GM06990 (cell line): ENCODE data around the gene FAAP100.

Experiments
- DNase-seq: peaks from one replicate; pipeline ENCODE4 v3.0.0-alpha.2; 2011; ENCODE audit not compliant: insufficient read length; ENCODE audit errors: extremely low read depth
- H3K27me3 ChIP-seq: replicated peaks from 2 replicates; pipeline ENCODE4 v1.6.0; 2011; ENCODE audit warnings: low read length; ENCODE audit not compliant: control insufficient read depth, insufficient read depth
- H3K36me3 ChIP-seq: 2 replicates; pipeline ENCODE4 v1.5.1; 2011; ENCODE audit warnings: low read length; ENCODE audit not compliant: control insufficient read depth, insufficient read depth
- H3K4me3 ChIP-seq: replicated peaks from 2 replicates; pipeline ENCODE4 v1.5.1; 2011; ENCODE audit warnings: low read depth, mild to moderate bottlenecking, control low read depth, low read length
- TF ChIP-seq, protein P1 (sequence below): IDR thresholded peaks from 2 replicates; pipeline ENCODE4 v1.5.1; 2011; ENCODE audit warnings: low read length, control low read depth, mild to moderate bottlenecking, inconsistent platforms; ENCODE audit not compliant: insufficient read depth, poor library complexity, severe bottlenecking

The FAAP100 gene

DNA sequence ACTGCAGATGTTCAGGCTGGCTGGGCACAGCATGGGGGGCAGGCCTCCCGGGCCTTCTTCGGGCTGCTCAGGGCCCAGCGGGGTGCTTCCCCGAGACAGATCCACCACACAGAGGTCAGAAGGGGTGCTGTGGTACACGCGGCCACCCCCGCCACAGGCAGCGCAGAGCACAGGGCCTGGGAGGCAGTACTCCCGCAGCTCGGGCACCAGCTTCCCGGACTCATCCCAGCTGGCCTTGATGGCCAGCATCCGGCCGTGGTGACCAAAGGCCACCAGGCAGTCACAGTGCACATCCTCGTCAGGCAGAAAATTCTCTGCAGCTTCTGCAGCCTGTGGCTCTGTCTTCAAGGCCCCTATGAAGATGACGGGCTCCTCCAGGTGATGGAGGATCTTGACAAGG lies 1.9 kb downstream of the FAAP100 start:
- H3K36me3 ChIP-seq: peaks cover 26% of the 10 kb centered on the region
- H3K4me3 ChIP-seq: no peak overlapping the region
- no peak for DNase-seq
- H3K27me3 ChIP-seq: no peaks in the 10 kb centered on the region
- TF ChIP-seq, protein P1, sequence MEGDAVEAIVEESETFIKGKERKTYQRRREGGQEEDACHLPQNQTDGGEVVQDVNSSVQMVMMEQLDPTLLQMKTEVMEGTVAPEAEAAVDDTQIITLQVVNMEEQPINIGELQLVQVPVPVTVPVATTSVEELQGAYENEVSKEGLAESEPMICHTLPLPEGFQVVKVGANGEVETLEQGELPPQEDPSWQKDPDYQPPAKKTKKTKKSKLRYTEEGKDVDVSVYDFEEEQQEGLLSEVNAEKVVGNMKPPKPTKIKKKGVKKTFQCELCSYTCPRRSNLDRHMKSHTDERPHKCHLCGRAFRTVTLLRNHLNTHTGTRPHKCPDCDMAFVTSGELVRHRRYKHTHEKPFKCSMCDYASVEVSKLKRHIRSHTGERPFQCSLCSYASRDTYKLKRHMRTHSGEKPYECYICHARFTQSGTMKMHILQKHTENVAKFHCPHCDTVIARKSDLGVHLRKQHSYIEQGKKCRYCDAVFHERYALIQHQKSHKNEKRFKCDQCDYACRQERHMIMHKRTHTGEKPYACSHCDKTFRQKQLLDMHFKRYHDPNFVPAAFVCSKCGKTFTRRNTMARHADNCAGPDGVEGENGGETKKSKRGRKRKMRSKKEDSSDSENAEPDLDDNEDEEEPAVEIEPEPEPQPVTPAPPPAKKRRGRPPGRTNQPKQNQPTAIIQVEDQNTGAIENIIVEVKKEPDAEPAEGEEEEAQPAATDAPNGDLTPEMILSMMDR: no peak

DNA sequence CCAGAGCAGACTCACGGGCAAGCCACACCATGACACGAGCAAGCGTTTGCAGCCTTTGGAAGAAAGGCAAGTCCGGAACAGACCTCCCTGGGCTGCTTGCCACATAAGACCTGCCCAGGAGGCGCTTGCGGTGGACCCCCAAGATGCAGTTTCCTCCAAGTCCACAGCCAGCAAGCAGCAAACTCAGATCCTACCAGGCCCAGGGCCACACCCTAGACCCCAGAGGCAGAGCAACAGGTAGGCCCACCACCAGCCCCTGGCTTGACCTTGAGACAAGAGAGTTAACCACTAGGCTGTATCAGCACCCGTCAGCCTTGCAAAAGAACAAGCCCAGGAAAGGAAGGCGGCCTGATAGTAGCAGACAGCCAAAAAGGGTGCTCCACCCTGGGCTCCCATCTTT lies 2.3 kb downstream of the FAAP100 start:
- H3K36me3 ChIP-seq: peaks cover 26% of the 10 kb centered on the region
- no peak overlapping the region for H3K4me3 ChIP-seq
- H3K27me3 ChIP-seq: no peaks in the 10 kb centered on the region
- TF ChIP-seq, protein P1: no peak
- no peak for DNase-seq

DNA sequence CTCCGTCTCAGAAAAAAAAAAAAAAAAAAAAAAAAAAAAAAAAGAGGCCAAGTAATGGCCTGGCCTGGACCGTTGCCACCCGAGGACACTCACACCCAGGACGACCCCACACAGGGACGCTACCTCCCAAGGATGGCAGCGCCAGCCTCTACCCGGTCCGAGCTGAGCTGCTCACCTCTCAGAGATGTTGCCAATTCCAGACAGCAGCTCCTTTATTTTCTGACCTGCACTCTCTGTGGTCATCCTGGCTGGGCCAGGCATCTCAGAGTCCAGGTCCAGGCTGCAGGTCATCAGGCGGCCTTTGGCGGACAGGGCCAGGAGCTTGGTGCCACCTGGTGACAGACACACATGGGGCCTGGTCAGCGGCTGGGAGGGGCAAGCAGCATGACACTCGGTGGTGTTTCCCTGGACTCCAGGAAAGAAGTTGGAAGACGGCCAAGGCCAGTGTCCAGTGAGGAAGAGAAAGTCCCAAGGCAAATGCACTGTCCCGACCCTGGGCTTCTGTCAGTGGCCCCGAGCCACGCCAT lies 3.1 kb downstream of the FAAP100 start:
- Histone ChIP-seq H3K36me3 (peaks cover 29% of the 10 kb centered on the region), H3K27me3 (no peaks in the 10 kb centered on the region), H3K4me3 (no peak overlapping the region)
- DNase-seq: no peak
- TF ChIP-seq, protein P1: no peak

DNA sequence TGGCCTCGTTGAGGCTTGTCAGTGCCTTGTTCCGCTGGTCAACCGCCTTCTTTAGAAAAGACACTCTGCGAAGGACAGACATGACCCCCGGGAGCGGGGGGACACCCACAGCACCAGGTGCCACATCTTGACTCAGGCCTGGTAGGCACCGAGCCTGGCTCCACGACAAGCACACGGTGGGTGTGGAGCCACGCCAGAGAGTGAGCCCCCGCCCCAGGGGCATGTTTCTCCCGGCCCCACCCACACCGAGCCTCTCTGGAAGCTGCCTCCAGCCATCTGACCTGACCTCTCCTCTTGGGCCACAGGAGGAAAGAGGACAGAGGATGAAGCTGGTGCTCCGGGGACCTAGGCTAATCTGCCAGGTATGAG lies 4.6 kb downstream of the FAAP100 start:
- peaks cover 41% of the 10 kb centered on the region for H3K36me3 ChIP-seq
- TF ChIP-seq, protein P1: no peak
- no peaks in the 10 kb centered on the region for H3K27me3 ChIP-seq
- DNase-seq: no peak
- no peak overlapping the region for H3K4me3 ChIP-seq

DNA sequence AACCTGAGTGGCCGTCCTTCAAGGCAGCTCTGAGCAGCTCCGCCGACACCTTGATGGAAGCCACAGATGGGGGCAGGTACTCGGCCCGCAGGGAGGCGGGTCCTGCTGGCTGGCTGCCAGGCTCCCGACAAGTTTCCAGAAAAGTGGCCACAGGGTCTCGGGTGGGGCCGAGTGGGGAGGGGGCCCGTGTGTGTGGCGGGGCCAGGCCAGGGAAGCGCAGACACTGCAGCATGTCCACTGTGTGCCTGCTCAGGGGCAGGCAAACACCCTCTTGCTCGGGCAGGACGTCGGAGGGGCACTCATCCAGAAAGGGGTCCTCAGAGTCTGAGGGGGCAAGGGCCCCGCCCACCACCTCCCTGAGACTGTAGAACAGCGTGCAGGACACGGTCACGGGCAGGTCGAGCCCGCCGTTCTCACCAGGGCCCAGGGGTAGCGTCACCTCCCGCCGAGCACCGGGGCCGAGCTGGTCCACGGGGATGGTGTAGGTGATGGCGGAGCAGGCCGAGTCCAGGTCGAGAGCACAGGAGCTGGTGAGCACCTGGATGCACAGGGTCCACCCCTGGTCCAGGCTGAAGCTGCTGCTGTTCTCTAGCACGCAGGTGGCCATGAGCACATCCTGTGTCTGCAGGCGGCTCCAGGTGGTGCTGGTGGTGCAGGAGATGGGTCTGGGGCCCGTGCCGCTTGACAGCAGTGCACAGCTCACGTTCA lies 5.1 kb downstream of the FAAP100 start:
- Histone ChIP-seq H3K4me3 (no peak overlapping the region), H3K27me3 (no peaks in the 10 kb centered on the region), H3K36me3 (peaks cover 41% of the 10 kb centered on the region)
- DNase-seq: no peak
- TF ChIP-seq, protein P1: no peak
